HepG2 (cell line): ENCODE results near the gene C12orf42. TPM values are rescaled to one million over a fixed set of nuclear protein-coding genes. Genes with fewer than 3 reads are reported as not detected.

Experiments used
- ATAC-seq: fragments of 200-7000 bp; cut with Tn5 transposase; 3 replicates; pipeline ENCODE4 v1.9.1; 2020; ENCODE audit warnings: mild to moderate bottlenecking, moderate library complexity
- BruUV-seq: library from RNA; stranded (reverse); fragments of 400-500 nt; replicated peaks from 2 replicates; lab custom pipeline; 2021; lab: Mats Ljungman, UMichigan
- CTCF ChIA-PET: fragments of 300-600 bp; formaldehyde crosslinking; extraction: SDS; loops from one replicate; lab custom pipeline; 2021; ENCODE audit warnings: low total read pairs, inconsistent platforms, low intra/inter-chr PET ratio; lab: Yijun Ruan, JAX
- POLR2A ChIA-PET: fragments of 350-600 bp; sonication (Branson Sonifier 250); formaldehyde crosslinking; loops from one replicate; lab custom pipeline; 2020; ENCODE audit warnings: antibody characterized with exemption, inconsistent platforms; lab: Yijun Ruan, JAX
- DNase-seq: peaks from one replicate; pipeline ENCODE4 v3.0.0-alpha.2; 2015; ENCODE audit warnings: low spot score
- FAIRE-seq: peaks from 3 replicates; lab custom pipeline; 2011; peaks lifted over from hg19 to GRCh38; lab: Jason Lieb, UNC
- H2AFZ ChIP-seq: one replicate; pipeline ENCODE4 v1.6.1; 2011; ENCODE audit warnings: low read length, inconsistent platforms
- H3K27ac ChIP-seq: fragments of 300-600 bp; 3 replicates; pipeline ENCODE4 v1.8.0; 2011; ENCODE audit warnings: mixed run types, mild to moderate bottlenecking, mixed read lengths, low read length, inconsistent platforms; ENCODE audit not compliant: insufficient read depth; ENCODE audit errors: extremely low read length
- H3K27me3 ChIP-seq, 2 experiments: fragments of 200-600 bp in 1 of 2; 2 replicates in 1 of 2; 3 replicates in 1 of 2; pipeline versions ENCODE4 v1.6.0 to v1.8.0; 2011; ENCODE audit warnings: low read length in 2 of 2, mild to moderate bottlenecking in 2 of 2, moderate library complexity in 2 of 2, inconsistent platforms in 1 of 2; ENCODE audit not compliant: insufficient read depth in 2 of 2, control insufficient read depth in 1 of 2
- H3K36me3 ChIP-seq, 2 experiments: fragments of 200-600 bp in 1 of 2; replicated peaks in 1 of 2; 2 replicates in 1 of 2; 3 replicates in 1 of 2; pipeline versions ENCODE4 v1.5.1 to v1.8.0; 2011; ENCODE audit warnings: low read length in 2 of 2, inconsistent platforms in 1 of 2; ENCODE audit not compliant: insufficient read depth in 2 of 2, control insufficient read depth in 1 of 2
- H3K4me1 ChIP-seq: 2 replicates; pipeline ENCODE4 v1.5.1; 2012; ENCODE audit warnings: low read length, inconsistent platforms; ENCODE audit not compliant: insufficient read depth
- H3K4me2 ChIP-seq: 2 replicates; pipeline ENCODE4 v1.6.0; 2011; ENCODE audit warnings: low read depth, low read length, inconsistent platforms
- H3K4me3 ChIP-seq, 3 experiments: fragments of 200-600 bp in 1 of 3; sonication (generic), shearing (Covaris generic) in 1 of 3; replicated peaks in 1 of 3; 2 replicates each; pipeline ENCODE4 v1.5.1; 2011 to 2016; ENCODE audit warnings: low read length in 3 of 3, inconsistent platforms in 2 of 3, low read depth in 2 of 3, mild to moderate bottlenecking in 2 of 3, control low read depth in 1 of 3, mixed read lengths in 1 of 3; ENCODE audit not compliant: insufficient read depth in 1 of 3
- H3K79me2 ChIP-seq: one replicate; pipeline ENCODE4 v1.6.1; 2011; ENCODE audit warnings: low read length, inconsistent platforms; ENCODE audit not compliant: insufficient read depth
- H3K9ac ChIP-seq: 2 replicates; pipeline ENCODE4 v1.6.0; 2011; ENCODE audit warnings: mild to moderate bottlenecking, low read depth, low read length, inconsistent platforms; ENCODE audit not compliant: insufficient read depth
- H3K9me3 ChIP-seq: 2 replicates; pipeline ENCODE4 v1.5.1; 2012; ENCODE audit warnings: mild to moderate bottlenecking, low read length
- H4K20me1 ChIP-seq: 2 replicates; pipeline ENCODE4 v1.6.0; 2011; ENCODE audit warnings: inconsistent platforms, mild to moderate bottlenecking, low read length, moderate library complexity; ENCODE audit not compliant: insufficient read depth
- ARNTL ChIP-seq: sonication (generic); formaldehyde crosslinking; IDR thresholded peaks from 2 replicates; pipeline ENCODE4 v1.4.0; 2020; ENCODE audit warnings: mild to moderate bottlenecking, missing genetic modification reagents
- JUNB ChIP-seq: sonication (generic); formaldehyde crosslinking; IDR thresholded peaks from 2 replicates; pipeline ENCODE4 v1.8.0; 2022; ENCODE audit warnings: missing genetic modification reagents, mild to moderate bottlenecking, borderline replicate concordance
- KDM6A ChIP-seq: IDR thresholded peaks from 2 replicates; pipeline ENCODE4 v1.6.1; 2016; ENCODE audit warnings: low read depth
- KLF9 ChIP-seq: IDR thresholded peaks from 2 replicates; pipeline ENCODE4 v1.6.1; 2016; ENCODE audit warnings: low read depth
- MEF2D ChIP-seq: sonication (generic); formaldehyde crosslinking; IDR thresholded peaks from 2 replicates; pipeline ENCODE4 v1.5.1; 2020; ENCODE audit warnings: mild to moderate bottlenecking, missing genetic modification reagents
- NPAS2 ChIP-seq: sonication (generic); formaldehyde crosslinking; IDR thresholded peaks from 2 replicates; pipeline ENCODE4 v1.8.0; 2022; ENCODE audit warnings: mild to moderate bottlenecking, missing genetic modification reagents, borderline replicate concordance
- ONECUT2 ChIP-seq: sonication (generic); formaldehyde crosslinking; IDR thresholded peaks from 2 replicates; pipeline ENCODE4 v1.4.0; 2020; ENCODE audit warnings: missing genetic modification reagents
- SNAPC2 ChIP-seq: sonication (generic); formaldehyde crosslinking; IDR thresholded peaks from 2 replicates; pipeline ENCODE4 v1.8.1; 2022; ENCODE audit warnings: mild to moderate bottlenecking, missing genetic modification reagents
- SRSF9 ChIP-seq: fragments of 200-400 bp; formaldehyde crosslinking; IDR thresholded peaks from 2 replicates; pipeline ENCODE4 v1.6.1; 2018; ENCODE audit warnings: borderline replicate concordance, mild to moderate bottlenecking, low read depth, low read length; ENCODE audit not compliant: insufficient read depth, poor library complexity, severe bottlenecking
- ZBTB34 ChIP-seq: sonication (generic); formaldehyde crosslinking; IDR thresholded peaks from 2 replicates; pipeline ENCODE4 v1.8.0; 2022; ENCODE audit warnings: mild to moderate bottlenecking, missing genetic modification reagents
- ZNF282 ChIP-seq: fragments of 450-650 bp; IDR thresholded peaks from 2 replicates; pipeline ENCODE4 v1.6.1; 2018; ENCODE audit not compliant: partially characterized antibody
- ZNF713 ChIP-seq: sonication (generic); formaldehyde crosslinking; IDR thresholded peaks from 2 replicates; pipeline ENCODE4 v1.4.0; 2020; ENCODE audit warnings: mild to moderate bottlenecking, missing genetic modification reagents
- ZNF879 ChIP-seq: sonication (generic); formaldehyde crosslinking; IDR thresholded peaks from 2 replicates; pipeline ENCODE4 v1.8.1; 2023; ENCODE audit warnings: missing genetic modification reagents
- in situ Hi-C: cut with HindIII; loops from 2 replicates; pipeline ENCODE4 v1.10.0; 2017; ENCODE audit warnings: low pct_unique_long_range_greater_than_20kb; ENCODE audit not compliant: extremely low pct_ligation_motif_present
- intact Hi-C: fragments of 100-400 bp; cut with micrococcal nuclease; formaldehyde crosslinking; loops from one replicate; pipeline ENCODE4 v1.10.0; 2022; ENCODE audit not compliant: unreplicated experiment
- polyA plus RNA-seq, 8 experiments: library from polyadenylated mRNA; depleted of rRNA in 3 of 8; stranded (reverse) in 7 of 8; unstranded in 1 of 8; fragments of >200 nt; fragmentation: Illumina TruSeq in 4 of 8; extraction: Trizol in 4 of 8; gene quantifications; 2 replicates each; pipeline versions ENCODE4 v1.2.1 to v1.2.3, GENCODE V29; 2011 to 2016; ENCODE audit warnings: low read depth in 4 of 8, missing spikeins in 1 of 8, mixed read lengths in 1 of 8; ENCODE audit not compliant: insufficient read depth in 1 of 8
- total RNA-seq, 5 experiments: library from RNA; depleted of rRNA; stranded (reverse); fragments of >200 nt; fragmentation: Illumina TruSeq; extraction: Trizol; gene quantifications; 2 replicates each; pipeline ENCODE4 v1.2.3, GENCODE V29; 2016; ENCODE audit warnings: low read depth in 1 of 5
- TF ChIP-seq, protein P1 (sequence below): sonication (generic); formaldehyde crosslinking; IDR thresholded peaks from 2 replicates; pipeline ENCODE4 v1.5.0; 2020; ENCODE audit warnings: missing genetic modification reagents
- TF ChIP-seq, protein P2 (sequence below), 2 experiments: sonication (generic) in 1 of 2; formaldehyde crosslinking in 1 of 2; IDR thresholded peaks; 2 replicates each; pipeline versions ENCODE4 v1.5.1 to v1.6.1; 2011 to 2020; ENCODE audit warnings: borderline replicate concordance in 1 of 2, low read depth in 1 of 2, low read length in 1 of 2, mild to moderate bottlenecking in 1 of 2, missing genetic modification reagents in 1 of 2, moderate library complexity in 1 of 2
- TF ChIP-seq, protein P3 (sequence below): sonication (generic); formaldehyde crosslinking; IDR thresholded peaks from 2 replicates; pipeline ENCODE4 v1.4.0; 2020; ENCODE audit warnings: mild to moderate bottlenecking, missing genetic modification reagents

The C12orf42 gene
- total and polyA plus RNA-seq, 2 of the 13 experiments (the other 11 are each of a cell fraction or from before 2014, with no cell fraction given): not detected

- TF ChIP-seq, protein P1, sequence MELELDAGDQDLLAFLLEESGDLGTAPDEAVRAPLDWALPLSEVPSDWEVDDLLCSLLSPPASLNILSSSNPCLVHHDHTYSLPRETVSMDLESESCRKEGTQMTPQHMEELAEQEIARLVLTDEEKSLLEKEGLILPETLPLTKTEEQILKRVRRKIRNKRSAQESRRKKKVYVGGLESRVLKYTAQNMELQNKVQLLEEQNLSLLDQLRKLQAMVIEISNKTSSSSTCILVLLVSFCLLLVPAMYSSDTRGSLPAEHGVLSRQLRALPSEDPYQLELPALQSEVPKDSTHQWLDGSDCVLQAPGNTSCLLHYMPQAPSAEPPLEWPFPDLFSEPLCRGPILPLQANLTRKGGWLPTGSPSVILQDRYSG: no peak
- TF ChIP-seq KLF9 (CRISPR knock-in tag): no peak
Observed at GRCh38 chr12:103272949-103273348, 222.8 kb downstream of the C12orf42 start (continued).

DNA sequence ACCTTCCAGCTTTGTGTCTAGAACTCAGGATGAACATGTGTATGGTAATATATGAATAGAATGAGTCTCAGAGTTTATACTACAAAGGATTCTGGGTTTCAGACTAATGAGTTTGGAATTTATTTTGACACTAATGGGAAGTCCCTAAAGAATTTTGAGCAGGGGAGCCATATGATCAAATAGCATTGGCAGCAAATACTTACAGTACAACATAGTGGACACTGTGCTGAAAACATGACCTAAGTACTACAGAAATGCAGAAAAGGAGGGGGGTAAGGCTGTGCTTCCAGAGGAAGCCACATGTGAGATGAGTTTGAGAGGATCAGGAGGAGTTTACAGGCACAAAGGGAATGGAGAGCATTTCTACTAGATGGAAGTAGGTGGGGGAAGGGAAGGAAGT is 225.8 kb downstream of the C12orf42 start:
- FAIRE-seq (no peak), ATAC-seq (no peak), DNase-seq (no peak)
- no peaks in the 10 kb centered on the region for H3K27me3 ChIP-seq
- H3K9ac ChIP-seq: no peak overlapping the region
- intact Hi-C loops: no loop called here
- TF ChIP-seq ZBTB34 (CRISPR knock-in tag) (no peak), SNAPC2 (CRISPR knock-in tag) (no peak), ARNTL (no peak), NPAS2 (CRISPR knock-in tag) (no peak), JUNB (CRISPR knock-in tag) (no peak), ZNF879 (no peak), MEF2D (CRISPR knock-in tag) (no peak), ONECUT2 (no peak), ZNF713 (no peak), KDM6A (CRISPR knock-in tag) (no peak), SRSF9 (no peak), ZNF282 (no peak)
- TF ChIP-seq, protein P2, sequence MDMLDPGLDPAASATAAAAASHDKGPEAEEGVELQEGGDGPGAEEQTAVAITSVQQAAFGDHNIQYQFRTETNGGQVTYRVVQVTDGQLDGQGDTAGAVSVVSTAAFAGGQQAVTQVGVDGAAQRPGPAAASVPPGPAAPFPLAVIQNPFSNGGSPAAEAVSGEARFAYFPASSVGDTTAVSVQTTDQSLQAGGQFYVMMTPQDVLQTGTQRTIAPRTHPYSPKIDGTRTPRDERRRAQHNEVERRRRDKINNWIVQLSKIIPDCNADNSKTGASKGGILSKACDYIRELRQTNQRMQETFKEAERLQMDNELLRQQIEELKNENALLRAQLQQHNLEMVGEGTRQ (IDR thresholded peaks at IDR 0.05; ENCODE audit: low read depth, low read length): no peak
- TF ChIP-seq, protein P2 (CRISPR knock-in tag; IDR thresholded peaks at IDR 0.05; ENCODE audit: borderline replicate concordance): no peak
- TF ChIP-seq, protein P3, sequence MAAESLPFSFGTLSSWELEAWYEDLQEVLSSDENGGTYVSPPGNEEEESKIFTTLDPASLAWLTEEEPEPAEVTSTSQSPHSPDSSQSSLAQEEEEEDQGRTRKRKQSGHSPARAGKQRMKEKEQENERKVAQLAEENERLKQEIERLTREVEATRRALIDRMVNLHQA: no peak
- H3K4me1 ChIP-seq: no peaks in the 10 kb centered on the region
- ChIA-PET CTCF (no interaction called here), POLR2A (no interaction called here)
- H2AFZ ChIP-seq: no peak overlapping the region
- H3K79me2 ChIP-seq: no peaks in the 10 kb centered on the region
- no TSS peak for BruUV-seq
- H3K27ac ChIP-seq: no peak overlapping the region
- no peaks in the 10 kb centered on the region for H4K20me1 ChIP-seq
- H3K36me3 ChIP-seq: no peaks in the 10 kb centered on the region
- H3K4me3 ChIP-seq: no peak overlapping the region
- no peak overlapping the region for H3K4me2 ChIP-seq
- H3K9me3 ChIP-seq: no peaks in the 10 kb centered on the region
- in situ Hi-C loops: no loop called here
